Mucosa of stomach (tissue), 1 donor: ENCODE results near the gene DPYSL5.

Experiments used
- H3K27me3 ChIP-seq: one replicate; pipeline ENCODE4 v1.7.0; 2013; ENCODE audit warnings: mild to moderate bottlenecking, low read length; ENCODE audit not compliant: control insufficient read depth, insufficient read depth
- H3K36me3 ChIP-seq: one replicate; pipeline ENCODE4 v1.7.0; 2013; ENCODE audit warnings: low read length; ENCODE audit not compliant: control insufficient read depth, insufficient read depth
- H3K4me1 ChIP-seq: one replicate; pipeline ENCODE4 v1.7.0; 2013; ENCODE audit warnings: mild to moderate bottlenecking, low read length; ENCODE audit not compliant: control insufficient read depth, insufficient read depth
- H3K4me3 ChIP-seq: one replicate; pipeline ENCODE4 v1.7.0; 2013; ENCODE audit warnings: low read length
- H3K9ac ChIP-seq: one replicate; pipeline ENCODE4 v1.7.0; 2013; ENCODE audit warnings: mild to moderate bottlenecking, low read length, moderate library complexity
- H3K9me3 ChIP-seq: one replicate; pipeline ENCODE4 v1.7.0; 2013; ENCODE audit warnings: mild to moderate bottlenecking, low read length, moderate library complexity; ENCODE audit not compliant: control insufficient read depth
- donor health status: Pancreatic carcinoma.

The DPYSL5 gene

GRCh38 chr2:26816893-26817292 lies 31.0 kb upstream of the DPYSL5 start:
- Histone ChIP-seq H3K36me3 (no peaks in the 10 kb centered on the region), H3K9ac (no peak overlapping the region), H3K9me3 (no peaks in the 10 kb centered on the region), H3K4me1 (no peaks in the 10 kb centered on the region), H3K4me3 (no peak overlapping the region), H3K27me3 (peaks cover 4% of the 10 kb centered on the region)

- Histone ChIP-seq H3K4me1 (no peaks in the 10 kb centered on the region), H3K9me3 (no peaks in the 10 kb centered on the region), H3K36me3 (no peaks in the 10 kb centered on the region), H3K9ac (no peak overlapping the region), H3K27me3 (peaks cover 4% of the 10 kb centered on the region), H3K4me3 (no peak overlapping the region)
These were observed 29.7 kb upstream of the DPYSL5 start for GRCh38 chr2:26818255-26818654.

DNA sequence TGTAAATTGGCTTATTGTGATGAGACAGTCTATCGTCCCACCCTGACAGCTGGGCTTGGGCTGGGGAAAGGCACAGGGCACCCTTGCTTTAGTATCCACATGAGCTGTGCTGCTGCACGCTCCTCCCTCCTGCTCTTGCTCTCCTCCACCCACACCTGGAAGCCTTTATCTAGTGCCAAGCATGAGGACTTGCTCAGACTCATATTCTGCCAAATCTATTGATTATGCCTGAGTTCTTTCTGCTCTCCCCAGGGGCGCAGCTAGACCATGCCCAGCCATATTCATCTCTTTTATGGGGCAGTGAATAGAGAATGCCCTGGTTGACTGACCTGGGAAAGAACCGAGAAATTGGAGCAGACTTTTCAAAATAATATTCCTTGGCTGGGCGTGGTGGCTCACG lies 29.0 kb upstream of the DPYSL5 start:
- H3K4me3 ChIP-seq: no peak overlapping the region
- peaks cover 4% of the 10 kb centered on the region for H3K27me3 ChIP-seq
- no peaks in the 10 kb centered on the region for H3K4me1 ChIP-seq
- H3K9ac ChIP-seq: no peak overlapping the region
- H3K36me3 ChIP-seq: no peaks in the 10 kb centered on the region
- no peaks in the 10 kb centered on the region for H3K9me3 ChIP-seq

GRCh38 chr2:26820932-26821331 lies 27.0 kb upstream of the DPYSL5 start:
- Histone ChIP-seq H3K9me3 (no peaks in the 10 kb centered on the region), H3K9ac (no peak overlapping the region), H3K4me3 (no peak overlapping the region), H3K4me1 (no peaks in the 10 kb centered on the region), H3K27me3 (peaks cover 4% of the 10 kb centered on the region), H3K36me3 (no peaks in the 10 kb centered on the region)

GRCh38 chr2:26822877-26823276 lies 25.1 kb upstream of the DPYSL5 start:
- Histone ChIP-seq H3K9ac (no peak overlapping the region), H3K4me1 (no peaks in the 10 kb centered on the region), H3K27me3 (peaks cover under 1% of the 10 kb centered on the region), H3K36me3 (no peaks in the 10 kb centered on the region), H3K9me3 (no peaks in the 10 kb centered on the region), H3K4me3 (no peak overlapping the region)

DNA sequence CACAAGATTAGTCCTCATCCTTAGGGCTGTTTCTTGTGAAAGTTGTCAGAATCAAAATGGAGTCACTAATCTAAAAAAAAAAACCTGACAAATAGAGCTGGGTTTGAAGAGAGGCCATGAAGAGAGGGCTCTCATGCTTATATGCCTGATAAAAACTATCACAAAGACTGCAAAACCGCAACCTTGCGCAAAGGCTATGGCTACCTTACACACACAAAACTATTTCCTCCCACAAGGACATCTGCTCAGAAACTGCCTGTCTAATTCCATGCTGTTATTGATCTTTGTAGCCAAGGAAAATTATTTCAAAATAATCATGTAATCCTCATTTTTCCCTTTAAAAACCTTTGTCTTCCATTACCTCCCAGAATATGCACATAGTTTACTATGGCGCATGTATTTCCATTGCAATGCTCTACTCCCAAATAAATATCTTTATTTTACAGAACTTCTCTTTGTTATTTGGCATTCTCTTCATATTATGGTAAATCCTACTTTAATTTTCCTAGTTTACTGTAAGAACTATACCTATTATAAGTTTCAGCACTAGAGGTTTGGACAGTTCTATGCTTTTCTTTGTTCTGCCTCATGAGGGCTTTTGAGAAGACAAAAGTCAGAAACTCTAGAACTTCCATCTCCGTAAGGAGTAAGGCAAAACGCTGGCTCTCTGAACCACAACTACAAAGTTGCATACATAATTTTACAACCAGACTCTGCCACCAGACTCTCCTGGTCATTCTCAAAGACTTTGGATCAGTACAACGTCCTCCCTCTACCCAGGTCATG lies 9.6 kb upstream of the DPYSL5 start:
- no peaks in the 10 kb centered on the region for H3K27me3 ChIP-seq
- H3K9me3 ChIP-seq: no peaks in the 10 kb centered on the region
- no peaks in the 10 kb centered on the region for H3K4me1 ChIP-seq
- no peak overlapping the region for H3K4me3 ChIP-seq
- H3K36me3 ChIP-seq: no peaks in the 10 kb centered on the region
- H3K9ac ChIP-seq: no peak overlapping the region

- Histone ChIP-seq H3K9me3 (no peaks in the 10 kb centered on the region), H3K4me1 (no peaks in the 10 kb centered on the region), H3K27me3 (peaks cover 16% of the 10 kb centered on the region), H3K4me3 (no peak overlapping the region), H3K9ac (no peak overlapping the region), H3K36me3 (no peaks in the 10 kb centered on the region)
These were observed 6.9 kb upstream of the DPYSL5 start for GRCh38 chr2:26840937-26841610.

- peaks cover under 1% of the 10 kb centered on the region for H3K4me1 ChIP-seq
- H3K36me3 ChIP-seq: no peaks in the 10 kb centered on the region
- H3K27me3 ChIP-seq: peaks cover 35% of the 10 kb centered on the region
- no peak overlapping the region for H3K9ac ChIP-seq
- H3K9me3 ChIP-seq: no peaks in the 10 kb centered on the region
- H3K4me3 ChIP-seq: no peak overlapping the region
These were observed 4.9 kb upstream of the DPYSL5 start for GRCh38 chr2:26843041-26843440.

- H3K4me3 ChIP-seq: no peak overlapping the region
- H3K4me1 ChIP-seq: peaks cover 19% of the 10 kb centered on the region
- no peaks in the 10 kb centered on the region for H3K9me3 ChIP-seq
- H3K36me3 ChIP-seq: no peaks in the 10 kb centered on the region
- no peak overlapping the region for H3K9ac ChIP-seq
- H3K27me3 ChIP-seq: peaks cover 55% of the 10 kb centered on the region
These were observed 2.9 kb upstream of the DPYSL5 start for GRCh38 chr2:26845021-26845420.

DNA sequence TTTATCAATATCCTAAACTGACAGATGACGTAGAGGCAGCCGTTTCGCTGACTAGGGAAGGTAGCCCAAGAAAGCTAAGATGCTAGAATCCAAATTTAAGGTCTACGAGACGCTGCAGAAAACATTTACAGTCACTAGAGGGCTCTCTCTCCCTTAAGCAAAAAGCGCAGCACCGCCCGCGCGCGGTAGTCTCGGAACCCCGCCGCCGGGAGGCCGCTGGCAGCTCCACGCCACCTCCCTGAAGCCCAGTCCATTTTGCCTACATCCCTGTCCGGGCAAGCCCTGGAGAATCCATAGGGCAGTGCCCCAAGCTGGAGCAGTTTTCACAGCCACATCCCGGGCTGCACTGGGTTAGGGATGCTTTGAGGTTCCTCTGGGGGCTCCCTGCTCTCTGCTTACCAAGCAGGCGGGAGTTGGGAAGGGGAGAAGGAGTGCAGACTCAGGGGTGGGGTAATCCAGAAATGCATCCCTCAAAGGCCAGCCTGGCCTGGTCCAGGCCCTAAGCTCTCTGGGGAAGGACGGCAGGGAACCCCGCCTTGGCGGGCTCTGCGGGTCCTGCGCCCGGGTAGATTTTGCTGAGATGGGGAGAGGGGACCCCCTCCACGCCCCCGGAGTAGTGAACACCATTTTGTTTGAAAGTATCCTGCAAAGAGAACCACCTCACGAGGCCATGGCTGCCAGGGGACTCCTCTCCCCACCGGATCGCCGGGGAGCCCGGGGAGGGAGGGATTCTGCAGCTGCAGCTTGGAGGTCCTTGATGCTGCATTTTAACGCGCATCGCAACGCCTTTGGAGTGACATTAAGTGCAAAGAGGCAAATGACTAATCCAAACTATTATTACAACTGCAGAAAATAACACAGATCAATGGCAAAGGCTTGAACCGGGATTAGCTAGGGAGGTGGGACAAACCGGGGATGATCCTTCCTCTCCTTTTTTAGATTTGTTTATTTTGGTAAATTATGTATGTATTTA lies 1.3 kb upstream of the DPYSL5 start:
- H3K36me3 ChIP-seq: no peaks in the 10 kb centered on the region
- H3K9me3 ChIP-seq: no peaks in the 10 kb centered on the region
- H3K4me1 ChIP-seq: peaks cover 20% of the 10 kb centered on the region
- H3K27me3 ChIP-seq: peaks cover 68% of the 10 kb centered on the region
- H3K9ac ChIP-seq: no peak overlapping the region
- H3K4me3 ChIP-seq: no peak overlapping the region

DNA sequence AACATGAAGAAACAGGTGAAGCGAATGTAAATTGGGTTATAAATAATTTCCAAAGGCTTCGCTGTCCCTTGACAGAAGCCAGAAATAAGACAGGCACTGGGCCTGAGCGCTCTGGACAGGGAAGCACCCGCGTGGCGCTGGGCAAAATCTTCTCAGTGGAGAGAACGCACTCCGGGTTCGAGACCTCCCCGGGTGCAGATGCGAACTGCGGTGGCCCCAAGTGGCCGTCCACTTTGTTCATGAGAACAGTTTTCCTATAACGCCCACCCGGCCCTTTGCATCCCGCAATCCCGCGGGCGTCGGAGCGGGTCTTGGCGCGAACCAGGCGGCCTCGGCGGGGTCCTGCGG lies 651 bp upstream of the DPYSL5 start:
- H3K4me3 ChIP-seq: no peak overlapping the region
- H3K36me3 ChIP-seq: no peaks in the 10 kb centered on the region
- no peak overlapping the region for H3K9ac ChIP-seq
- H3K9me3 ChIP-seq: no peaks in the 10 kb centered on the region
- peaks cover 69% of the 10 kb centered on the region for H3K27me3 ChIP-seq
- peaks cover 20% of the 10 kb centered on the region for H3K4me1 ChIP-seq
